ENCODE measurements around the gene DKC1.
A peak's percentile ranks its signal among the peaks of the same experiment; 100 is the strongest.

Gene DKC1

DNA sequence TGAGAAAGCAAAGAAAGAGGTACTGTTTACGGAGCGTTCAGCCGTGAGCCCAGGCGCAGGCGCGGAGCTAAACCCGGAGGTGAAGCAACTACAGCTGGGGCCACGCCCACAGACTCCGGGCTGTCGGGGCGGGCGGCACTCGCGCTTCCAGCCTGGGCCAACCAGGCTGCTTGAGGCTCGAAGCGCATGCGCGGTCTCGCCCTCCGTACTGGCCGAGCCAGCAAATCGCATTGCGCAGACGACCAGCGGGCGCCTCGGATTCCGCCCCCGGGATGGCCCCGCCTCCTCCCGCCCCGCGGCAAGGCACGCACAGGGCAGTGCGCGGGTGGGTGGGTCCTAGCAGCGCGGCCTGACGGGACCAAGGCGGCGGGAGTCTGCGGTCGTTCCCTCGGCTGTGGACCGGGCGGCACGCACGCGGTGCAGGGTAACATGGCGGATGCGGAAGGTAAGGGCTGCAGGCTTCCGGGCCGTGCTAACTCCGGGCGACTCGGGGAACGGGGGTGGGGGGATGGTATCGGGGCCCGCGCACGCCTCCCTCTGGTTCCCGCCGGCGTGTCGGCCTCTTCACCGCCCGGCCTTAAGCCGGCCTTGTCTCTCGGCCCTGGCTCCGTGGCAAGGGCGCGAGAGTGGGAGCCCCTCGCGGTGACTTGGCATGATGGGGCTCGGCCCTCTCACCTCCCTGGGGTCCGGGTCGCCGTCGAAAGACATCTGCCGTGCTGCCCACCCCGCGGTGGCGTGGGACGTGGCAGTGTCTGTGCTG, at the start of gene DKC1:
Gene DKC1, plus strand, starts transcription at position 328 of the 760 bp plus-strand sequence. Its CDS starts 102 bp downstream, at position 430.
- no peaks in the 10 kb centered on the region for H3K9me3 Mint-ChIP-seq
- peaks cover 22% of the 10 kb centered on the region for H3K36me3 Mint-ChIP-seq (ENCODE audit: low read depth)
- peak; percentile 96 for DNase-seq (ENCODE audit: low spot score)
- peak within 1 kb of the TSS; percentile 90 for H3K27ac Mint-ChIP-seq
- H3K4me3 Mint-ChIP-seq, result peak within 1 kb of the TSS; percentile 88
- H3K4me1 Mint-ChIP-seq (ENCODE audit: low read depth), result peaks cover 20% of the 10 kb centered on the region
- H3K27me3 Mint-ChIP-seq (ENCODE audit: low read depth), result no peaks in the 10 kb centered on the region

DNA sequence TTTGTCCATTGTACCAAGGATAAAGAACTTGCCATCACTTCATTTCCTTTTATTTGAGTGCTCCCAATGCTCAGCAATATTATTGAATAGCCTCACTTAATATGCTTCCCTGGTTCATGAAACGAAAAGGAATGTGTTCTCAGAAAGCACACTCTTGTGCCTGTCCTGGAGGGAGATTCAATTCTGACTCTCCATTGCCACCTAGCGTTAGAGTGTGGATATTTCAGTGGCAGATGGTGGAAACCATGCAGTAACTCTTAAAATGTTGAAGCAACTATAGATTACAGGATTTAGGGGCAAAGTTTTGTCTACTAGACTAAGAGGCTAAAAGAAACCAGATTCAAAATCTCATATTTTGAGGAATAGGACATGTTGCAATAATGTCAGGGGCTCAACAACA, 47.7 kb upstream of the DKC1 start:
- Mint-ChIP-seq H3K27ac (no peak overlapping the region), H3K9me3 (no peaks in the 10 kb centered on the region), H3K4me3 (no peak overlapping the region), H3K27me3 (ENCODE audit: low read depth) (no peaks in the 10 kb centered on the region), H3K4me1 (ENCODE audit: low read depth) (peaks cover 71% of the 10 kb centered on the region), H3K36me3 (ENCODE audit: low read depth) (peaks cover 30% of the 10 kb centered on the region)
- peak; percentile 21 for DNase-seq (ENCODE audit: low spot score)

DNA sequence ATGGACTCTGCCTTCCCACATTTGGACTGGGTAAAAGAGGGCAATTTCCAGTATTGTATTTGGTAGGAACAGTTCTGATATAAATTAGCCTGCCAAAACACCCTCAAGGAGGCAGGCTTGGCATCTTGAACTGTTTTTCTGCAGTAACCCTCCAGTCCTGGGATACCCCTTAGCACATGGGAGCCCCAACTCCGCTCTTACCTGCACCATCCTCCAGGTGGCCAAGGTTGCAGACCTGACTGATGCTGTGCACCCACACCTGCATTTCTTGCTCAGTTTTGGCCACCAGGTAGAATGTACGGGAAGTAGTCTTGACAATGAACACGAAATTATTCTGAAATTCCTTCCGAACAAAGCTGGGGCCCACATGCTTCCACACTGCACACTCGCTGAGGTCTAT, 46.8 kb upstream of the DKC1 start:
- Mint-ChIP-seq H3K36me3 (ENCODE audit: low read depth) (peaks cover 26% of the 10 kb centered on the region), H3K4me3 (no peak overlapping the region), H3K27me3 (ENCODE audit: low read depth) (no peaks in the 10 kb centered on the region), H3K4me1 (ENCODE audit: low read depth) (peaks cover 72% of the 10 kb centered on the region), H3K27ac (no peak overlapping the region), H3K9me3 (no peaks in the 10 kb centered on the region)
- DNase-seq (ENCODE audit: low spot score), result no peak

DNA sequence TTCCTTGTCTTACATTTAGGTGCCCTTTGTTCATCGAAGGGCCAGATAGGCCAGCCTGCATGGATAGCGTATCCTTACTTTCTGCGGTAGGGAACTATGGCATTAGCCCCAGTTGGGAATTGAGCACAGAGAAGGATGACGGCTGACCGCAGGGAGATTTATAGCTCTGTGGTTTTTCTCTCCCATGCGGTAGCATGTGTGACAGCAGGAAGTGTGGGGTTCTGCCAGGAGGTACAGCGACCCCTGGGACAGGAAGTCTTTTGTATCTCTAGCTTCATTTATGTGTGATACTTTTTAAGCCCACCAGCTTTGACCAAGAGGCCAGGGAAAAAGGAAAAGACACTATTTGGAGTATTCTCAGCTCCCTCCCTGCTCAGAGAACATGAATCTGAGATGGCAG, 44.8 kb upstream of the DKC1 start:
- Mint-ChIP-seq H3K27me3 (ENCODE audit: low read depth) (no peaks in the 10 kb centered on the region), H3K27ac (peak overlapping the region; percentile 63), H3K9me3 (peaks cover 9% of the 10 kb centered on the region), H3K4me1 (ENCODE audit: low read depth) (peaks cover 64% of the 10 kb centered on the region), H3K4me3 (peak overlapping the region; percentile 65), H3K36me3 (ENCODE audit: low read depth) (peaks cover 24% of the 10 kb centered on the region)
- DNase-seq (ENCODE audit: low spot score), result no peak

DNA sequence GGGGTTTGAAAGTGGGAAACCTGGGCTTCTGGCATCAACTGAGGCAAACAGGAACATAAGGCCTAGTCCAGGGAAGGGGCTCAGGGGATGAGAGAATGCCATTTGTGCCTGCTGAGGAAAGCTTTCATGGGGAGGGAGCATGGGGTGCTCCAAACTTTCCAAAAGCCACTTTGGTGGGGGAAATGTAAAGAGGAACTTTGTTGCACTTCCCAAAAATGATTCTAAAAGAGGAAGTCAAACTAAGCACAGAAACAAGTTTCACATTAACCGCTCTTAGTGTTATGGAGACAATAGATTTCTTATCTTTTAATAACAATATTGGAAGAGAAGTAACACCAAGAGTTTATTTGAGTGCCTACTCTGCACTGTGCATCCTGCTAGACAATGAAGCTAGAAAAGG, 44.0 kb upstream of the DKC1 start:
- Mint-ChIP-seq H3K27ac (peak overlapping the region; percentile 89), H3K4me1 (ENCODE audit: low read depth) (peaks cover 64% of the 10 kb centered on the region), H3K4me3 (peak overlapping the region; percentile 65), H3K9me3 (peaks cover 9% of the 10 kb centered on the region), H3K36me3 (ENCODE audit: low read depth) (peaks cover 25% of the 10 kb centered on the region), H3K27me3 (ENCODE audit: low read depth) (no peaks in the 10 kb centered on the region)
- no peak for DNase-seq (ENCODE audit: low spot score)

DNA sequence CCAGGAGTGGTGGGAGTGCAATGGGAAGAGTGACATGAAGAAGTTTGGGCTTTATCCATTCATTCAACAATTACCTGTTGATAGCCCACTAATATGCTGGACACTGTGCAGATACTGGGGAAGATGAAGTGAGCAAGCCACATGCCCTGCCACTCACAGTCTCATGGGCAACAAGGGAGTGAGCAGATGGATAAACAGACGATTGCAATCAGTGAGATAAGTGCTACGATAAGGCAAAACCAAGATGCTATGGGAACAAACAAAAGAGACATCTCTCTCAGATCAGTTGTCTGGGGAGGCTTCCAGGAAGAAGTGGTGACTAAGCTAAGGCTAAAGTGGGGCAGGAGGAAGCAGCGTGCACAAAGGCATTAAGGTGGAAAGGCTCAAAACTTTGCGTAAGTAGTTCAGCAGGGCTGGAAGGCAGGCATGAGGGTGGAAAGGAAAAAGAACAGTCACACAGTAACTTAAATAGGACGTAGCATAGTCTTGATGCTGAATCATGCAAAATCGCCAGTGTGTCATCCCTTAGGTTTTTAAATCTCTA, 43.5 kb upstream of the DKC1 start:
- no peaks in the 10 kb centered on the region for H3K27me3 Mint-ChIP-seq (ENCODE audit: low read depth)
- H3K9me3 Mint-ChIP-seq, result peaks cover 9% of the 10 kb centered on the region
- H3K27ac Mint-ChIP-seq, result peak overlapping the region; percentile 89
- peaks cover 25% of the 10 kb centered on the region for H3K36me3 Mint-ChIP-seq (ENCODE audit: low read depth)
- peaks cover 62% of the 10 kb centered on the region for H3K4me1 Mint-ChIP-seq (ENCODE audit: low read depth)
- H3K4me3 Mint-ChIP-seq, result peak overlapping the region; percentile 65
- peak; percentile 53 for DNase-seq (ENCODE audit: low spot score)

DNA sequence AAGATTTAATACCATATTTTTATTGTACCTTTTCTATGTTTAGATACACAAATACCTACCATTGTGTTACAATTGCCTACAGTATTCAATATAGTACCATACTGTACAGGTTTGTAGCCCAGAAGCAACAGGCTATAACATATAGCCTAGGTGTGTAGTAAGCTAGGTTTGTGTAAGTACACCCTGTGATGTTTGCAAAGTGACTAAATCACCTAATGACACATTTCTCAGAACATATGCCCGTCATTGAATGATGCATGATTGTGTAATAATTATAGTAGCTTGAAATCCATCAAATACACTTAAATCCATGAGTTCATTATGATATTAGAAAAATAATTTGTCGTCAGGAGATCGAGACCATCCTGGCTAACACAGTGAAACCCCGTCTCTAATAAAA, 42.6 kb upstream of the DKC1 start:
- Mint-ChIP-seq H3K4me1 (ENCODE audit: low read depth) (peaks cover 63% of the 10 kb centered on the region), H3K27ac (no peak overlapping the region)

DNA sequence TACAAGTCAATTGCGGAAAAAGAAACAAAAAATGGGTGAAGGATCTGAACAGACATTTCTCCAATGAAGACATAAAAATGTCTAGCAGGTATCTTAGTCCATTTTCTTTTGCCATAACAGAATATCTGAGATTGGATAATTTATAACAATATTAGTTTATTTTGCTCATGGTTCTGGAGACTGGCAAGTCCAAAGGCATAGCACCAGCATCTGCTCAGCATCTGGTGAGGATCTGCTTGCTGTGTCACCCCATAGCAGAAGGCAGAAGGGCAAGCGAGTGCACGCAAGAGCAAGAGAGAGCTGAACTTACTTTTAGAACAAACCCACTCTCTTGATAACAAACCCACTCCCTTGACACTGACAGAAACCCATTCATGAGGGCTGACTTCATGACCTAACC, 41.5 kb upstream of the DKC1 start:
- H3K4me3 Mint-ChIP-seq, result no peak overlapping the region
- H3K27me3 Mint-ChIP-seq (ENCODE audit: low read depth), result no peaks in the 10 kb centered on the region
- no peak for DNase-seq (ENCODE audit: low spot score)
- H3K4me1 Mint-ChIP-seq (ENCODE audit: low read depth), result peaks cover 68% of the 10 kb centered on the region
- H3K27ac Mint-ChIP-seq, result no peak overlapping the region
- peaks cover 9% of the 10 kb centered on the region for H3K9me3 Mint-ChIP-seq
- peaks cover 21% of the 10 kb centered on the region for H3K36me3 Mint-ChIP-seq (ENCODE audit: low read depth)

More for the DNA sequence above, 42.6 kb upstream of the DKC1 start:
- H3K27me3 Mint-ChIP-seq (ENCODE audit: low read depth), result no peaks in the 10 kb centered on the region
- no peak overlapping the region for H3K4me3 Mint-ChIP-seq
- peaks cover 22% of the 10 kb centered on the region for H3K36me3 Mint-ChIP-seq (ENCODE audit: low read depth)
- peaks cover 9% of the 10 kb centered on the region for H3K9me3 Mint-ChIP-seq
- no peak for DNase-seq (ENCODE audit: low spot score)

DNA sequence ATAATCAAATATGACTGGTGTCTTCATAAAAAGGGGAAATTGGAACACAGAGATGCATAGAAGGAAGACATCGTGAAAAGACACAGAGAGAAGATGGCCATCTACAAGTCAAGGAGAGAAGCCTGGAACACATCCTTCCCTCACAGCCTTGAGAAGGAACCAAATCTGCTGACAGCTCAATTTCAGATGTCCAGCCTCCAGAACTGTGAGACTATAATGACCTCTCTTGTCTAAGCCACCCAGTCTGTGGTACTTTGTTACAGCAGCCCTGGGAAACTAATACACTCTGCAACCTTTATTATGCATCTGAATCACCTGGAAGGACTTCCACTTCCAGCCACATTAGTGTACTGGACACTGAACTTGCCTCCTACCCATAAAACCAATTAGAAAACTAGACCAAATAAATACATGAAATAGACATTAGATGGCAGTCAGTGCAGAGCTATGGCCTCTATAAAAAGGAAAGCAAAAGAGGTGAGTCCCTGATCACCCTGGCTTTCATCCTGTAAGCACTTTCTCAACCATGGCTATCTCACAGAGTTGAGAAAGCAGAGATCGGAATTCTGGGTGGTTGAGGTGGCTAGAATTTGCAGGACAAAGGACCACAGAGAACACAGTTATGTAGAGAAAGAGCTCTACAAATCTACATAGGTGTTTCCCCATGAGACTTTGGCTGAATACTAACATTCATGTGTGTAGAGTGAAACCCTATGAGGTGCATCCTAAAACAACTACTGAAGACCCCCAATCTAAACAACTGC, 37.5 kb upstream of the DKC1 start:
- H3K9me3 Mint-ChIP-seq, result peaks cover 9% of the 10 kb centered on the region
- peak overlapping the region; percentile 62 for H3K4me3 Mint-ChIP-seq
- H3K27me3 Mint-ChIP-seq (ENCODE audit: low read depth), result no peaks in the 10 kb centered on the region
- DNase-seq (ENCODE audit: low spot score), result no peak
- peaks cover 32% of the 10 kb centered on the region for H3K36me3 Mint-ChIP-seq (ENCODE audit: low read depth)
- H3K27ac Mint-ChIP-seq, result peak overlapping the region; percentile 83
- peaks cover 64% of the 10 kb centered on the region for H3K4me1 Mint-ChIP-seq (ENCODE audit: low read depth)

DNA sequence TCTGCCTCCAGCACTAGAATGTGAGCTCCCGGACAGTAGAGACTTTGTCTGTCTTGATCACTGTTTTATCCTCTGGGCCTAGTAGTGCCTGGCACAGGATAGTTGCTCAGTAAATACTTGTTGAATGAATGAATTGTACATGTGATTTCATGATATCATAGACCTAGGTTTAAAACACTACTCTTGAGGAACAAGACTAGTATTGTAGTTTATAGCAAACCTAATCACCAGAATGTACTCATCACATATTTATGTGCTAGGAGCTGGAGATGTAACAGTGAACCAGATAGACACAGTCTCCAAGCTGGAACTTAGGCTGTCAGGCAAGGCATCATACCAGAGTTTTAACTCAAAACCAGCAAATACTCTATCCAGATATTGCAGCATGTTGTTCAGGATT, 35.2 kb upstream of the DKC1 start:
- Mint-ChIP-seq H3K4me3 (no peak overlapping the region), H3K27ac (no peak overlapping the region), H3K4me1 (ENCODE audit: low read depth) (peaks cover 79% of the 10 kb centered on the region), H3K9me3 (no peaks in the 10 kb centered on the region), H3K36me3 (ENCODE audit: low read depth) (peaks cover 27% of the 10 kb centered on the region), H3K27me3 (ENCODE audit: low read depth) (no peaks in the 10 kb centered on the region)
- DNase-seq (ENCODE audit: low spot score), result no peak

DNA sequence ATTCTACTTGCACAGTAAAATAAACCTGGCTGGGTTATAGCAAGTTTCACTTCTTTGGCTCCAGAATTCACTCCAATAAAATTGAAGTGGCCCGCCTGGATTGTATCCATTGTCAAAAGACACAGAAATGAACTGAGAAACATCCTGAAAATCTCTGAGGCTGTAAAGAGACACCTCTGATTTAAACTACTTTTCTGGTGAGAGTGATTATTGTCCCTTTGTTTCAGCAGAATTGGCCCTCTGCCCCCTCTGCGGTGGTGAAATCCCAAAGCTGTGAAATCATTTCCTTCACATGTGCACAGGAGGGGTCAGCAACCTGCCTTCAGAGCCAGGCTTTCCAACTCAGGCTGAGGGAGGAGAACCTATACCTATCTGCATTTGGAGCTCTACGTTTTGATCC, 34.8 kb upstream of the DKC1 start:
- Mint-ChIP-seq H3K9me3 (no peaks in the 10 kb centered on the region), H3K4me1 (ENCODE audit: low read depth) (peaks cover 82% of the 10 kb centered on the region), H3K27ac (no peak overlapping the region), H3K27me3 (ENCODE audit: low read depth) (no peaks in the 10 kb centered on the region), H3K4me3 (no peak overlapping the region), H3K36me3 (ENCODE audit: low read depth) (peaks cover 25% of the 10 kb centered on the region)
- no peak for DNase-seq (ENCODE audit: low spot score)

DNA sequence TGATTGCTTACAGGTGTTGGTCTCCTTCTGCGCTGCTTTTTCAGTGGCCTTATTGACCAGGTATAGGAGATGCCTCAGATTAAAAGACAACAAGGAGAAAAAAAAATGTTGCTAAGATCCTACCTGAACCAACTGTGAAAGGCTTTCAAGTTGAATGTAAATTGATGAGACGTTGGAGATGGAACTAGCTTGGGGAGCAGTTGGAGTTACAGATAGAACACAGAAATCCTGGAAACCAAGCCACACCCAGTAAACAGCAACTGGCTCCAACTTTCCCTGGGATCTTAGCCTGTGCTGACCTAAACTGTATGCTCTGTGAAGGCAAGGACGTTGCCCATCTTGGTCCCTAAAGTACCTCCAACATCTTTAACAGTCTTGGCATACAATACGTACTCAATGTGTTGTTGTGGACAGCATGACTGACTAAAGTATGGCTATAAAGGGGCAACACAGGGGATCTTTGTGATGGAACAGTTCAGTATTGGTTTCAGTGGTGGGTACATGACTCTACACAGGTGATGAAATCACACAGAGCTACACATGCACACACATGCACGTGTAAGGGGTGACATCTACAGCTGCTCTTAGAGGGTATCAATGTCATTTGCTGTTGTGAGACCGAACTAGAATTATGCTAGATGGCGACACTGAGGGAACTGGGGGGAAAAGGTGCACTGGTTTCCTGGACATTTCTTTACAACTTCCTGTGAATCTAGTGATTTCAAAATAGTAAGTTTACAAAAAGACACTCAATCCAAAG, 34.1 kb upstream of the DKC1 start:
- Mint-ChIP-seq H3K4me1 (ENCODE audit: low read depth) (peaks cover 84% of the 10 kb centered on the region), H3K9me3 (no peaks in the 10 kb centered on the region), H3K27ac (peak overlapping the region; percentile 5), H3K4me3 (no peak overlapping the region), H3K27me3 (ENCODE audit: low read depth) (no peaks in the 10 kb centered on the region), H3K36me3 (ENCODE audit: low read depth) (peaks cover 21% of the 10 kb centered on the region)
- no peak for DNase-seq (ENCODE audit: low spot score)

DNA sequence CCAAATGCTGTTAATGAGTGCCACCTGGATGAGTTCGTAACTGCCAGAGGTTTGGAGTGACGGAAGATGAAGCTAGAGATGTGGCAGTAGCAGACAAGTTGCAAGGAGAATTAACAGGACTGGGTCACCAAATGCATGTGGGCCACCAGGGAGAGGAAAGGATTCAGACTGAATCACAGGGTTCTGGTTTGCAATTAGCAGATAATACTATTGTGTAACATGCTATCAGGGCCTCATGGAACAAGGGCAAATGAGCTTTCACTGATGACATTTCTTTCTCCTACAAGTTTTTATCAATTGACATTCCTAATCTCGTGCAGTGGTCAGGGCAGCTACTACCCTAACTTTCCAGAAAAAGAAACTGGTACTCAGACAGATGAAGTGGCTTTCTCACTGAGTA, 33.2 kb upstream of the DKC1 start:
- H3K4me3 Mint-ChIP-seq, result no peak overlapping the region
- no peaks in the 10 kb centered on the region for H3K9me3 Mint-ChIP-seq
- DNase-seq (ENCODE audit: low spot score), result no peak
- H3K27me3 Mint-ChIP-seq (ENCODE audit: low read depth), result no peaks in the 10 kb centered on the region
- H3K27ac Mint-ChIP-seq, result peak overlapping the region; percentile 49
- H3K36me3 Mint-ChIP-seq (ENCODE audit: low read depth), result peaks cover 21% of the 10 kb centered on the region
- H3K4me1 Mint-ChIP-seq (ENCODE audit: low read depth), result peaks cover 89% of the 10 kb centered on the region

Data from T-helper 2 cell treated with Interferon-gamma antibody and Interleukin-4, amounts not matched to agents 5 μg/mL and 100 μg/mL, for 36 hours (primary cell).